NB4 (cell line): ENCODE results near the gene CCDC180.

ENCODE experiments used
- DNase-seq: peaks from one replicate; pipeline ENCODE4 v3.0.0; 2010; ENCODE audit warnings: low read depth
- H3K4me3 ChIP-seq: one replicate; pipeline ENCODE4 v1.5.1; 2011; ENCODE audit warnings: mild to moderate bottlenecking, low read depth, low read length, moderate library complexity
- CTCF ChIP-seq: IDR thresholded peaks from one replicate; pipeline ENCODE4 v1.5.1; 2012; ENCODE audit warnings: low read depth, low read length
- MAX ChIP-seq: IDR thresholded peaks from 2 replicates; pipeline ENCODE4 v1.6.1; 2011; ENCODE audit warnings: low read depth, low read length
- MYC ChIP-seq: IDR thresholded peaks from 2 replicates; pipeline ENCODE4 v1.6.1; 2011; ENCODE audit warnings: low read depth, low read length
- POLR2A ChIP-seq: IDR thresholded peaks from 2 replicates; pipeline ENCODE4 v1.6.1; 2011; ENCODE audit warnings: mild to moderate bottlenecking; ENCODE audit not compliant: insufficient read length; ENCODE audit errors: extremely low read depth

The CCDC180 gene

GRCh38 chr9:97297889-97298288 is 9.6 kb upstream of the CCDC180 start:
- no peak for DNase-seq
- no peak for TF ChIP-seq CTCF
- TF ChIP-seq POLR2A: no peak
- no peak for TF ChIP-seq MYC
- TF ChIP-seq MAX: no peak
- H3K4me3 ChIP-seq: no peak overlapping the region

GRCh38 chr9:97299809-97300414 is 7.5 kb upstream of the CCDC180 start:
- no peak for DNase-seq
- TF ChIP-seq CTCF (no peak), MYC (no peak), POLR2A (no peak), MAX (no peak)
- no peak overlapping the region for H3K4me3 ChIP-seq

- DNase-seq: no peak
- no peak for TF ChIP-seq CTCF
- no peak for TF ChIP-seq POLR2A
- no peak for TF ChIP-seq MAX
- TF ChIP-seq MYC: no peak
- no peak overlapping the region for H3K4me3 ChIP-seq
These were observed 6.9 kb upstream of the CCDC180 start for GRCh38 chr9:97300586-97300985.

- no peak overlapping the region for H3K4me3 ChIP-seq
- DNase-seq: no peak
- no peak for TF ChIP-seq MYC
- no peak for TF ChIP-seq MAX
- TF ChIP-seq CTCF: no peak
- TF ChIP-seq POLR2A: no peak
These were observed 5.5 kb upstream of the CCDC180 start for GRCh38 chr9:97301974-97302373.

- H3K4me3 ChIP-seq: no peak overlapping the region
- no peak for TF ChIP-seq MAX
- no peak for TF ChIP-seq CTCF
- TF ChIP-seq MYC: no peak
- no peak for TF ChIP-seq POLR2A
- DNase-seq: no peak
These were observed 2.9 kb upstream of the CCDC180 start for GRCh38 chr9:97304586-97304985.

- TF ChIP-seq POLR2A: no peak
- TF ChIP-seq MAX: no peak
- no peak overlapping the region for H3K4me3 ChIP-seq
- DNase-seq: no peak
These were observed 1.8 kb upstream of the CCDC180 start for GRCh38 chr9:97305501-97306298.
